Body of pancreas (tissue), 4 donors: ENCODE data around the gene GLT6D1. TPM values are rescaled to one million over a fixed set of nuclear protein-coding genes. Genes with fewer than 3 reads are reported as not detected.

Source experiments
- ATAC-seq: fragments of 150-250 bp; one replicate; pipeline ENCODE4 v1.9.1; 2016
- DNase-seq, 4 donors: peaks; one replicate each; pipeline ENCODE4 v3.0.0-alpha.2; 2019
- H3K27ac ChIP-seq, 4 donors: fragments of 200-600 bp; sonication (generic); 1 replicate in 3 of 4; 2 replicates in 1 of 4; pipeline versions ENCODE4 v1.5.1 to v1.6.1; 2016 to 2019; ENCODE audit warnings: mild to moderate bottlenecking in 1 of 4, mixed read lengths in 1 of 4, moderate library complexity in 1 of 4
- H3K27me3 ChIP-seq, 2 donors: fragments of 200-600 bp; sonication (generic); one replicate each; pipeline ENCODE4 v1.6.0; 2016; ENCODE audit warnings: mild to moderate bottlenecking in 1 of 2
- H3K36me3 ChIP-seq, 2 donors: fragments of 200-600 bp; sonication (generic); replicated peaks in 1 of 2; 2 replicates each; pipeline ENCODE4 v1.5.1; 2016; ENCODE audit warnings: low read depth in 2 of 2; ENCODE audit not compliant: insufficient read depth in 1 of 2
- H3K4me1 ChIP-seq: fragments of 200-600 bp; sonication (generic); one replicate; pipeline ENCODE4 v1.6.0; 2016
- H3K4me3 ChIP-seq, 2 donors: fragments of 200-600 bp; sonication (generic); 1 replicate in 1 of 2; 2 replicates in 1 of 2; pipeline ENCODE4 v1.5.1; 2016 to 2019
- H3K9me3 ChIP-seq, 3 donors: fragments of 200-600 bp; sonication (generic); 1 replicate in 2 of 3; 2 replicates in 1 of 3; pipeline ENCODE4 v1.5.1; 2016
- CTCF ChIP-seq, 7 experiments: fragments of 450-650 bp in 4 of 7; fragments of 200-600 bp in 3 of 7; sonication (generic) in 3 of 7; IDR thresholded peaks; one replicate each; pipeline ENCODE4 v1.5.1; 2016 to 2019; ENCODE audit warnings: antibody characterized with exemption in 7 of 7
- POLR2A ChIP-seq, 3 donors: fragments of 450-650 bp; IDR thresholded peaks; one replicate each; pipeline ENCODE4 v1.6.1; 2016; ENCODE audit warnings: antibody characterized with exemption in 3 of 3, mild to moderate bottlenecking in 2 of 3
- WGBS, 2 donors: methylation state at CpG; one replicate each; pipeline ENCODE4 v1.1.5; 2017; 5-methylcytosine and 5-hydroxymethylcytosine counted together
- intact Hi-C: fragments of 100-400 bp; cut with DNase I; formaldehyde crosslinking; loops from one replicate; pipeline ENCODE4 v1.15.1; 2023
- total RNA-seq, 2 donors: library from RNA; depleted of rRNA; stranded (reverse); fragments of >200 nt; gene quantifications; one replicate each; pipeline ENCODE4 v1.1.0, GENCODE V29; 2016

The GLT6D1 gene
- total RNA-seq, 2 donors from 2014 or later: not detected

DNA sequence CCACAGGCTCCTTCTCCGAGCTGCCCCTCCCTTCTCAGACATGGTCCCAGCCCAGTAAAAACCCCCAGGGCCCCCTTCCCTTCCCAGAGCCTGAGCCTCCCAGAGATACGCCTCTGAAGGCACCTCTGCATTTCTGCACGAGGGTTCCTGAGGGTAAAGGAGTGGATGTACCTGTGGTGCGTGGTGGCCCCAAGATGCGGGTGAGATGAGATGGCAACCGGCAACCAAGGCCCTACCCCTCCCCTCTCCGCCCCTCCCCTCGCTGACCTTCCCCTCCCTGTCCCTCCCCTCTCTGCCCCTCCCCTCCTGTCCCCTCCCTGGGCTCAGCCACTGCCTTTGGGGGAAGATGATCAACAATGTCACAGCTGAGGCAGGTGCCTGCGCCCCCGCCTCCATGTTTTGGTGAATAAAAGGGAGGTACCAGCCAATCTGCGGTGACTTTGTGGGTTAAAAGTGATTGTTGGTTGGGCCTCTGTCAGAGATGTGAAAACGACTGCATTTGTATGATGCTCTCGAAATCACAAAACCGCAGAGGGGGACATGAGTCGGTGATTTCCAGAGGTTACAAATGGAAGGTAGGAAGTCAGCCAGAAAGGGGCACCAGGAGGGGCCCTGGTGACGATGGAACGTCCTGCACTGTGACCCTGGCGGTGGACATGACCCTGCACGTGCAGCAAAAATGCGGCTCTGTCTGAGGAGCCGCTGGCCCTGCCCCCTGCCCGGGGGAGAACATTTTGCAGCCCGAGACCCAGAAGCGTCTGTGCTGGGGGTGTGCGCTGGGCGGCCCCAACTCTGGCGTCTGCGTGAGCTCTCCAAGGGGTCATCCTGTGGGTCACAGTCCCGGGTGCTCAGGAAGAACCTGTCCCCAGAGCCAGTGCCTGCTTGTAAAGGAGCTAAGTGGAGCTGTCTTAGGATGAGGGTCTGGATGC is 27.5 kb upstream of the GLT6D1 start:
- DNase-seq (no peak), ATAC-seq (no peak)
- TF ChIP-seq CTCF (IDR thresholded peaks at IDR 0.05) (no peak), POLR2A (IDR thresholded peaks at IDR 0.05) (no peak)
- H3K27me3 ChIP-seq: no peaks in the 10 kb centered on the region
- no peak overlapping the region for H3K4me3 ChIP-seq
- peaks cover 0 to 12% (median 0%) of the 10 kb centered on the region in 3 donors for H3K9me3 ChIP-seq
- H3K36me3 ChIP-seq: no peaks in the 10 kb centered on the region
- no peaks in the 10 kb centered on the region for H3K4me1 ChIP-seq
- H3K27ac ChIP-seq: no peak overlapping the region
- intact Hi-C loops: no loop called here
- 57 to 65% methylated on average over 14 to 27 of the region's 29 CpGs for WGBS, 2 donors

DNA sequence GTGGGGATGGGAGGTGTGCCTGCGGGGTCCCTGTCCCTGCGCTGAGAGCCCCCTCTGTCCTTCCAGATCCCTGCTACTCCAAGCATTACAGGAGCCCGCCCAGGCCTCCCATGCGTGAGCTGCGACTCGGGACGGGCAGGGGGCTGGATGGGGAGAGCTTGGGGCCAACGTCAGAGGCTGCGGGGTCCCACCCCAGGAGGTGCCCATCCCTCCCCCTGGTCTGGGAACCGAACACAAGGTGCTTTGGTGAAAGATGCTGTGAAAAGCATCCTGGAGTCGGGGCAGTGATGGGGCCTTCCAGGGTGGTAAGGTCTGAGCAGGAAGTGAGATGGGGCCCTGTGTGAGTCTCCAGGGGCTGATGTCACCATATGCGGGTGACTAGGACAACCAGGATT is 26.5 kb upstream of the GLT6D1 start:
- DNase-seq: no peak
- Histone ChIP-seq H3K36me3 (no peaks in the 10 kb centered on the region), H3K27me3 (no peaks in the 10 kb centered on the region), H3K27ac (no peak overlapping the region), H3K4me1 (no peaks in the 10 kb centered on the region), H3K9me3 (peaks cover 0 to 12% (median 0%) of the 10 kb centered on the region in 3 donors), H3K4me3 (no peak overlapping the region)
- ATAC-seq: no peak
- intact Hi-C loops: no loop called here
- WGBS, 2 donors: 37 to 55% methylated on average over 2 to 10 of the region's 12 CpGs
- no peak for TF ChIP-seq POLR2A (IDR thresholded peaks at IDR 0.05)
- no peak for TF ChIP-seq CTCF (IDR thresholded peaks at IDR 0.05)

- H3K27ac ChIP-seq: no peak overlapping the region
- H3K9me3 ChIP-seq: peaks cover 0 to 12% (median 0%) of the 10 kb centered on the region in 3 donors
- H3K27me3 ChIP-seq: no peaks in the 10 kb centered on the region
- DNase-seq (no peak), ATAC-seq (no peak)
- no peak overlapping the region for H3K4me3 ChIP-seq
- no peaks in the 10 kb centered on the region for H3K36me3 ChIP-seq
- 67 to 76% methylated on average over 5 to 31 of the region's 32 CpGs for WGBS, 2 donors
- TF ChIP-seq CTCF (IDR thresholded peaks at IDR 0.05) (no peak), POLR2A (IDR thresholded peaks at IDR 0.05) (no peak)
- no peaks in the 10 kb centered on the region for H3K4me1 ChIP-seq
- intact Hi-C loops: no loop called here
These were observed 25.8 kb upstream of the GLT6D1 start for GRCh38 chr9:135664801-135665794.

DNA sequence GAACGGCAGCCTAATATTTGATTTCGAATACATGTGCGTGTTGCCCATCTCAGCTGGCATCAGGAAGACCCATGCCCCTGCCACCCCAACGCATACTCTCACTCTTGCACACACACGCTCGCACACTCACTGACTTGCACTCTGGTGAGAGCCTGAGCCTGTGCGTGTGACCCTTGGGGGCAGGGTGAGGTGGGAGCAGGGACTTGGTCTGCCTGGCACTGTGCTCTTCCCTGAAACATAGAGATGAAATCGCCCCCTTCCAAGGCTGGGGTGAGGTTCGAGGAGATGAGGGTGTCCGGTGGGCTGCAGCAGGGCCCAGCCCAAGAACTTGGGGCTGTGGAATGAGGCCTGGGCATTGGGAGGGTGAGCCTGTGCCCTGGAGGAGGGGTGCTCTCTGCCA is 24.9 kb upstream of the GLT6D1 start:
- Histone ChIP-seq H3K9me3 (peaks cover 0 to 10% (median 0%) of the 10 kb centered on the region in 3 donors), H3K36me3 (no peaks in the 10 kb centered on the region), H3K4me1 (no peaks in the 10 kb centered on the region), H3K4me3 (no peak overlapping the region), H3K27me3 (no peaks in the 10 kb centered on the region), H3K27ac (no peak overlapping the region)
- WGBS, 2 donors: 62 to 69% methylated on average over 10 of the region's 10 CpGs
- DNase-seq (no peak), ATAC-seq (no peak)
- TF ChIP-seq POLR2A (IDR thresholded peaks at IDR 0.05): no peak
- TF ChIP-seq CTCF (IDR thresholded peaks at IDR 0.05): no peak
- intact Hi-C loops: no loop called here
